Measurements from ENCODE around the gene KDR. TPM values are rescaled to one million over a fixed set of nuclear protein-coding genes. Genes with fewer than 3 reads are reported as not detected.

The KDR gene
- total RNA-seq, 1 experiment from 2014 or later: 0.09 TPM

GRCh38 chr4:55068522-55068921, 56.9 kb downstream of the KDR start:
- no TSS peak for BruUV-seq (replicated peaks)
- no peak overlapping the region for H3K27ac ChIP-seq
- POLR2A ChIA-PET (ENCODE audit: unreplicated experiment): no interaction called here
- H4K20me1 ChIP-seq (ENCODE audit: insufficient read depth): no peaks in the 10 kb centered on the region
- no peak overlapping the region for H3K4me3 ChIP-seq
- no peaks in the 10 kb centered on the region for H3K36me3 ChIP-seq (ENCODE audit: low read depth)
- no peaks in the 10 kb centered on the region for H3K9me3 ChIP-seq (ENCODE audit: insufficient read depth, low read depth)
- no peak overlapping the region for H3K4me2 ChIP-seq
- no peaks in the 10 kb centered on the region for H3K79me2 ChIP-seq (ENCODE audit: low read depth)
- no peak for DNase-seq
- intact Hi-C loops (cut with micrococcal nuclease; ENCODE audit: unreplicated experiment): no loop called here
- H2AFZ ChIP-seq: no peak overlapping the region
- CTCF ChIA-PET: no interaction called here
- H3K9me2 ChIP-seq (ENCODE audit: insufficient read depth): no peaks in the 10 kb centered on the region
- H3K27me3 ChIP-seq (ENCODE audit: insufficient read depth, low read depth): no peaks in the 10 kb centered on the region
- no peaks in the 10 kb centered on the region for H3F3A ChIP-seq (ENCODE audit: insufficient read depth, low read depth)
- no peaks in the 10 kb centered on the region for H3K4me1 ChIP-seq (replicated peaks; ENCODE audit: insufficient read depth)
- TF ChIP-seq EZH2 (IDR thresholded peaks at IDR 0.05; ENCODE audit: low read depth): no peak
- no peak for TF ChIP-seq CTCF (conservative IDR thresholded peaks at IDR 0.05)

- Histone ChIP-seq H4K20me1 (ENCODE audit: insufficient read depth) (no peaks in the 10 kb centered on the region), H3K4me1 (replicated peaks; ENCODE audit: insufficient read depth) (no peaks in the 10 kb centered on the region), H3K79me2 (ENCODE audit: low read depth) (no peaks in the 10 kb centered on the region), H3K27ac (no peak overlapping the region), H3F3A (ENCODE audit: insufficient read depth, low read depth) (no peaks in the 10 kb centered on the region), H3K4me2 (no peak overlapping the region), H3K9me3 (ENCODE audit: insufficient read depth, low read depth) (no peaks in the 10 kb centered on the region), H3K27me3 (ENCODE audit: insufficient read depth, low read depth) (no peaks in the 10 kb centered on the region), H3K4me3 (no peak overlapping the region), H3K36me3 (ENCODE audit: low read depth) (no peaks in the 10 kb centered on the region), H3K9me2 (ENCODE audit: insufficient read depth) (no peaks in the 10 kb centered on the region), H2AFZ (no peak overlapping the region)
- ChIA-PET POLR2A (ENCODE audit: unreplicated experiment) (no interaction called here), CTCF (no interaction called here)
- BruUV-seq (replicated peaks): no TSS peak
- intact Hi-C loops (cut with micrococcal nuclease; ENCODE audit: unreplicated experiment): no loop called here
- no peak for TF ChIP-seq EZH2 (IDR thresholded peaks at IDR 0.05; ENCODE audit: low read depth)
- TF ChIP-seq CTCF (conservative IDR thresholded peaks at IDR 0.05): no peak
- no peak for DNase-seq
These were observed 59.4 kb downstream of the KDR start for GRCh38 chr4:55066018-55066417.

GRCh38 chr4:55055529-55055928, 69.9 kb downstream of the KDR start:
- Histone ChIP-seq H3K27ac (no peak overlapping the region), H3K9me3 (ENCODE audit: insufficient read depth, low read depth) (no peaks in the 10 kb centered on the region), H3K4me2 (no peak overlapping the region), H3F3A (ENCODE audit: insufficient read depth, low read depth) (no peaks in the 10 kb centered on the region), H3K4me3 (no peak overlapping the region), H4K20me1 (ENCODE audit: insufficient read depth) (no peaks in the 10 kb centered on the region), H3K36me3 (ENCODE audit: low read depth) (no peaks in the 10 kb centered on the region), H3K27me3 (ENCODE audit: insufficient read depth, low read depth) (no peaks in the 10 kb centered on the region), H3K4me1 (replicated peaks; ENCODE audit: insufficient read depth) (no peaks in the 10 kb centered on the region), H3K9me2 (ENCODE audit: insufficient read depth) (no peaks in the 10 kb centered on the region), H2AFZ (no peak overlapping the region), H3K79me2 (ENCODE audit: low read depth) (no peaks in the 10 kb centered on the region)
- no TSS peak for BruUV-seq (replicated peaks)
- CTCF ChIA-PET: no interaction called here
- intact Hi-C loops (cut with micrococcal nuclease; ENCODE audit: unreplicated experiment): no loop called here
- no peak for DNase-seq
- TF ChIP-seq CTCF (conservative IDR thresholded peaks at IDR 0.05): no peak
- TF ChIP-seq EZH2 (IDR thresholded peaks at IDR 0.05; ENCODE audit: low read depth): no peak
- POLR2A ChIA-PET (ENCODE audit: unreplicated experiment): no interaction called here
